ENCODE measurements around the gene PER1. TPM values are rescaled to one million over a fixed set of nuclear protein-coding genes. Genes with fewer than 3 reads are reported as not detected.

PER1 gene
- total RNA-seq, 1 experiment from 2014 or later, result 36.5 TPM

DNA sequence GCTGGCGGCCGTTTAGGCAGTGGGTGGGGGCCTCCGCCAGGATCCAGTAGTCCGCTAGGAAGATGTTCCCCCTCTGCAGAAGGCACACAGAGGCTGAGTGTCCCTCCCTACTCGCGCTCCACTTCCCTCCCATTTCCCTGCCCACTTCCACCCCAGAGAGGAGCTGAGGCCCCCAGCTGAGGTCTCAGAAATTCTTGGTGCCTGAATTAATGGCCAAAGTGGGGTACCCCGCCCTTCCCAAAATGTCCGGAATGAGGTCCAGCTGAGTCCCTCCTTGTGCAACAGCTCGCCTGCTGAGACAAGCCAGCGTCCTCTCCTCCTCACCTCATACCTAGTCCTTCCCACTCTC lies 41.8 kb downstream of the PER1 start:
- H3K79me1 ChIP-seq (ENCODE audit: insufficient read depth, low read depth, low read length, poor library complexity, severe bottlenecking), result no peaks in the 10 kb centered on the region
- H2AK5ac ChIP-seq (ENCODE audit: insufficient read length, low read length), result no peak overlapping the region
- DNase-seq, result no peak
- H4K8ac ChIP-seq (replicated peaks; ENCODE audit: insufficient read length, low read depth, low read length), result no peak overlapping the region
- no peak overlapping the region for H2BK12ac ChIP-seq (ENCODE audit: insufficient read length, low read depth, low read length)
- H3K23me2 ChIP-seq (ENCODE audit: insufficient read length, low read depth, low read length, poor library complexity, severe bottlenecking), result peaks cover 6% of the 10 kb centered on the region
- no peak overlapping the region for H2BK20ac ChIP-seq (ENCODE audit: low read depth, low read length, poor library complexity, severe bottlenecking)
- H3K14ac ChIP-seq (ENCODE audit: insufficient read depth, low read length), result no peak overlapping the region
- H3K9ac ChIP-seq (ENCODE audit: extremely low read depth, insufficient read length, low read length), result no peak overlapping the region
- no peaks in the 10 kb centered on the region for H3K9me3 ChIP-seq (ENCODE audit: control insufficient read depth, low read depth, low read length)
- H4K91ac ChIP-seq (ENCODE audit: insufficient read length, low read depth, low read length), result no peak overlapping the region
- H2BK15ac ChIP-seq (ENCODE audit: low read depth, low read length), result no peak overlapping the region
- H3K18ac ChIP-seq (ENCODE audit: insufficient read length, low read depth, low read length), result no peak overlapping the region
- no peak overlapping the region for H4K5ac ChIP-seq (ENCODE audit: insufficient read length, low read depth, low read length)
- H3K79me2 ChIP-seq (ENCODE audit: insufficient read depth, low read length), result no peaks in the 10 kb centered on the region
- no peak overlapping the region for H3K23ac ChIP-seq (ENCODE audit: insufficient read length, low read depth, low read length)
- Mint-ChIP-seq H3K27me3 (ENCODE audit: low read depth) (peaks cover 85% of the 10 kb centered on the region), H3K27ac (no peak overlapping the region; a peak in 1 of 7 replicates), H3K9me3 (no peaks in the 10 kb centered on the region), H3K36me3 (ENCODE audit: insufficient read depth in 1 of 3, low read depth in 3 of 3) (no peaks in the 10 kb centered on the region), H3K4me3 (peak overlapping the region; percentile 49 to 66), H3K4me1 (peaks cover 10 to 11% of the 10 kb centered on the region in 2 experiments)
- no peak overlapping the region for H2BK5ac ChIP-seq (ENCODE audit: insufficient read length, low read length)
- no peak overlapping the region for H3K27ac ChIP-seq (ENCODE audit: insufficient read length, low read depth, low read length)
- no peak overlapping the region for H2AFZ ChIP-seq (ENCODE audit: low read length)
- no peak overlapping the region for H3K4ac ChIP-seq (ENCODE audit: low read depth, low read length)
- H3K27me3 ChIP-seq (ENCODE audit: insufficient read depth, low read length), result peaks cover 3% of the 10 kb centered on the region; the same call in 1 of the 2 replicates
- H4K20me1 ChIP-seq (ENCODE audit: control insufficient read depth, insufficient read depth, insufficient read length), result no peaks in the 10 kb centered on the region
- no peaks in the 10 kb centered on the region for H3K4me1 ChIP-seq (ENCODE audit: insufficient read depth, low read length)
- no peak overlapping the region for H3T11ph ChIP-seq (ENCODE audit: low read length)
- H3K56ac ChIP-seq (ENCODE audit: insufficient read length, low read depth, low read length), result no peak overlapping the region
- WGBS (ENCODE audit: extremely low coverage, insufficient read length, low lambda C conversion rate), result no CpG with 5 or more reads among the region's 10 CpGs
- TF ChIP-seq, protein P1, sequence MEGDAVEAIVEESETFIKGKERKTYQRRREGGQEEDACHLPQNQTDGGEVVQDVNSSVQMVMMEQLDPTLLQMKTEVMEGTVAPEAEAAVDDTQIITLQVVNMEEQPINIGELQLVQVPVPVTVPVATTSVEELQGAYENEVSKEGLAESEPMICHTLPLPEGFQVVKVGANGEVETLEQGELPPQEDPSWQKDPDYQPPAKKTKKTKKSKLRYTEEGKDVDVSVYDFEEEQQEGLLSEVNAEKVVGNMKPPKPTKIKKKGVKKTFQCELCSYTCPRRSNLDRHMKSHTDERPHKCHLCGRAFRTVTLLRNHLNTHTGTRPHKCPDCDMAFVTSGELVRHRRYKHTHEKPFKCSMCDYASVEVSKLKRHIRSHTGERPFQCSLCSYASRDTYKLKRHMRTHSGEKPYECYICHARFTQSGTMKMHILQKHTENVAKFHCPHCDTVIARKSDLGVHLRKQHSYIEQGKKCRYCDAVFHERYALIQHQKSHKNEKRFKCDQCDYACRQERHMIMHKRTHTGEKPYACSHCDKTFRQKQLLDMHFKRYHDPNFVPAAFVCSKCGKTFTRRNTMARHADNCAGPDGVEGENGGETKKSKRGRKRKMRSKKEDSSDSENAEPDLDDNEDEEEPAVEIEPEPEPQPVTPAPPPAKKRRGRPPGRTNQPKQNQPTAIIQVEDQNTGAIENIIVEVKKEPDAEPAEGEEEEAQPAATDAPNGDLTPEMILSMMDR (conservative IDR thresholded peaks at IDR 0.05), result no peak; the same call in 2 of the 3 replicates
- no peak overlapping the region for H2BK120ac ChIP-seq (ENCODE audit: low read depth, low read length, poor library complexity, severe bottlenecking)
- H3K4me2 ChIP-seq (ENCODE audit: insufficient read depth, insufficient read length, low read length), result no peak overlapping the region
